B cell (primary cell): ENCODE data around the gene CFAP20DC.

Experiments used
- EZH2 ChIP-seq: IDR thresholded peaks from 2 replicates; pipeline ENCODE4 v1.6.1; 2012; ENCODE audit warnings: borderline replicate concordance, low read depth, mild to moderate bottlenecking, moderate library complexity, low read length; ENCODE audit not compliant: insufficient read depth, poor library complexity, severe bottlenecking
- TF ChIP-seq, protein P1 (sequence below): fragments of 200-600 bp; IDR thresholded peaks from one replicate; pipeline ENCODE4 v1.8.0; 2022; ENCODE audit warnings: antibody characterized with exemption, mild to moderate bottlenecking

DNA sequence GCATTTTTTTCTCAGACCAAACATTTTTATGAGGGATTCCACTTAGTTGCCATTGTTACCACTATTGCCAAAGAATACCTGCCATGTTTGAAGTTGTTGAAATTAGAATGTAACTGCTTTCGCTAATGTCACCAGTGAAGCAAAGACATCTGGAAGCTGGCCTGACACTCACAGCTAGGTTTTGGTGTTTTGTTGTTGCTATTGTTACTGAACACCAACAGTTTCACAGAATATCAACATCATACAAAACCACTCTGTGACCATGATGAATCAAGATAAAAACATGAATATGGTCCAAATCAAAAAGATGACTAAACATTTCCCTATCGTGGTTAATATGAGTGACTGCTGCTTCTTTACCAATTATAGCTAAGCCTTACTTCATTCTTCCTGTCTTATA, 6.9 kb upstream of the CFAP20DC start:
- TF ChIP-seq, protein P1, sequence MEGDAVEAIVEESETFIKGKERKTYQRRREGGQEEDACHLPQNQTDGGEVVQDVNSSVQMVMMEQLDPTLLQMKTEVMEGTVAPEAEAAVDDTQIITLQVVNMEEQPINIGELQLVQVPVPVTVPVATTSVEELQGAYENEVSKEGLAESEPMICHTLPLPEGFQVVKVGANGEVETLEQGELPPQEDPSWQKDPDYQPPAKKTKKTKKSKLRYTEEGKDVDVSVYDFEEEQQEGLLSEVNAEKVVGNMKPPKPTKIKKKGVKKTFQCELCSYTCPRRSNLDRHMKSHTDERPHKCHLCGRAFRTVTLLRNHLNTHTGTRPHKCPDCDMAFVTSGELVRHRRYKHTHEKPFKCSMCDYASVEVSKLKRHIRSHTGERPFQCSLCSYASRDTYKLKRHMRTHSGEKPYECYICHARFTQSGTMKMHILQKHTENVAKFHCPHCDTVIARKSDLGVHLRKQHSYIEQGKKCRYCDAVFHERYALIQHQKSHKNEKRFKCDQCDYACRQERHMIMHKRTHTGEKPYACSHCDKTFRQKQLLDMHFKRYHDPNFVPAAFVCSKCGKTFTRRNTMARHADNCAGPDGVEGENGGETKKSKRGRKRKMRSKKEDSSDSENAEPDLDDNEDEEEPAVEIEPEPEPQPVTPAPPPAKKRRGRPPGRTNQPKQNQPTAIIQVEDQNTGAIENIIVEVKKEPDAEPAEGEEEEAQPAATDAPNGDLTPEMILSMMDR, result no peak
- no peak for TF ChIP-seq EZH2
